NCI-H1105 treated with DMSO at 0.1 percent for 48 hours (cell line): ENCODE data around the gene TTC34.
"Not testable (repeated sequence)": the region's sequence is repeated elsewhere in the genome, so short reads cannot be mapped to it uniquely, and the experiment has no call there.

ENCODE experiments used
- DNase-seq: peaks from one replicate; lab custom pipeline; 2025; lab: John Stamatoyannopoulos, UW

The TTC34 gene

DNA sequence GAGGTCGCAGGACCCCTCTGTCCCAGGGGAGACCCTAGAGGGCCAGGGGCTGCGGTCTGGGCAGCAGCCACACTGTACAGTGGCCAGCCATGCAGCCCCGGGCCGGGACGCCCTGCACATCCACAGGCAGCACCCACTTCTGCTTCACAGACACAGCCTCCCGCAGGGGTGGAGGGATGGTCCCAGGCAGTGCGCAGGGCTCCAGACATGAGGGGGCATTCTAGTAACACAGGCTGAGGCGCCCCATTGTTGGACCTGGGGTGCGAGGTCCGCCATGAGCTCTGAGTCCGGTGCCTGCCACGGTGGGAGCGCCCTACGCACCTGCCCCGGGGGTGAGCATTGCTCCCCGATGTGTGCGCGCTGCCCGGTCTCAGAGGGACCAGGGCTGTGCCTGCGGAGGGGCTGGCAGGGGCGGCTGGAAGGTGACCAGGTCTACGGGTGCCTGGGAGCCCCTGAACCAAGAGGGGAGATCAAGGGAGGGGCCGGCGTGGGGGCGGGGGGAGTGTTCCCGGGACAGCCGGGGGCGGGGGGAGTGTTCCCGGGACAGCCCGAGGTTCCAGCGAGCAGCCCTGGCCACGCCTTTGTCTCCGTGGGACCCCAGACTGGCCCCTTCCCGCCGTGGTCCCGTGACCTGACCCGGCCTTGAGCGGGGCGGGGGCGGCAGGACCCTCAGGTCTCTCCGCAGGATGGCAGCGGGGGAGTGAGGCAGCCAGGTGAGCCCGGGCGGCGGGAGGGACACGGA lies 173.1 kb downstream of the TTC34 start:
- no peak for DNase-seq

DNA sequence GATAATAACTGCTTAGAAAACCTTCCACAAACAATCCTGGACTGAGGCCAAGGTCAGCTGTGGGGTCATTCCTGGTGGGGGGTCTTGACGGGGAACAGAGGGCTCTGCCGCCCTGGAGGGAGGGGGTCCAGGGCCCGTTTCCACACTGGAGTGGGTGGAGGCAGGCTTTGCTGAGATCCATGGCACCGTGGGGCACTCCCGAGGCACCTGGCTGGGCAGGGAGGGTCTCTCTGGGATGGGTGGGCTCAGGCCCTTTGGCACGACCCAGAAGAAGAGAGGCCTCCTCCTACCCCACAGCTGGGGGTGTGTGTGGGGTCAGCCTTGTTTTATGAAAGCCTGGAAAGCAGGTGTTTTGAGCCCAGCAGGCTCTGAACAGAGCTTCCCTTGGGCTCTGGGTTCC lies 173.7 kb downstream of the TTC34 start:
- no peak for DNase-seq

DNA sequence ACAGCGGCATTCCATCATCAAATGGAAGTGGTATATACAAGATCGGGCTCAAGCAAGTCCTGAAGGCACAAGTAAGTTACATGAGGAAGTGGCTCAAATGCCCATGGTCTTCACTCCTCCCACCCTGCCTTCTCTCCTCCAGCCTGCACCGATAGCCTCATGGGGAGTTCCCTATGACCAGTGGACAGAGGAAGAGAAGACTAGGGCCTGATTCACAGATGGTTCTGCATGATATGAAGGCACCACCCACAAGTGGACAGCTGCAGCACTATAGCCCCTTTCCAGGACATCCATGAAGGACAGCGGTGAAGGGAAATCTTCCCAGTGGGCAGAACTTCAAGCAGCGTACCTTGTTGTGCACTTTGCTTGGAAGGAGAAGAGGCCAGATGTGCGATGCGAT lies 175.7 kb downstream of the TTC34 start:
- DNase-seq = not testable (repeated sequence)

DNA sequence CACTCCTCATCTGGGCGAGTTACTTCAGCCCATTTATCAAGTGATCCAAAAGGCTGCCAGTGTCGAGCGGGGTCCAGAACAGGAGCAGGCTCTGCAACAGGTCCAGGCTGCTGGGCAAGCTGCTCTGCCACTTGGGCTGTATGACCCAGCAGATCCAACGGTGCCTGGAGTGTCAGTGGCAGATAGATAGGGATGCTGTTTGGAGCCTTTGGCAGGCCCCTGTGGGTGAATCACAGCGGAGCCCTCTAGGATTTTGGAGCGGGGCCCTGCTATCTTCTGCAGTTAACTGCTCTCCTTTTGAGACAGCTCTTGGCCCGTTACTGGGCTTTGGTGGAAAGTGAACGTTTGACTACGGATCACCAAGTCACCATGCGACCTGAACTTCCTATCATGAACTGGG lies 176.2 kb downstream of the TTC34 start:
- DNase-seq = no peak

GRCh38 chr1:2624735-2625300 lies 176.7 kb downstream of the TTC34 start:
- no peak for DNase-seq

DNA sequence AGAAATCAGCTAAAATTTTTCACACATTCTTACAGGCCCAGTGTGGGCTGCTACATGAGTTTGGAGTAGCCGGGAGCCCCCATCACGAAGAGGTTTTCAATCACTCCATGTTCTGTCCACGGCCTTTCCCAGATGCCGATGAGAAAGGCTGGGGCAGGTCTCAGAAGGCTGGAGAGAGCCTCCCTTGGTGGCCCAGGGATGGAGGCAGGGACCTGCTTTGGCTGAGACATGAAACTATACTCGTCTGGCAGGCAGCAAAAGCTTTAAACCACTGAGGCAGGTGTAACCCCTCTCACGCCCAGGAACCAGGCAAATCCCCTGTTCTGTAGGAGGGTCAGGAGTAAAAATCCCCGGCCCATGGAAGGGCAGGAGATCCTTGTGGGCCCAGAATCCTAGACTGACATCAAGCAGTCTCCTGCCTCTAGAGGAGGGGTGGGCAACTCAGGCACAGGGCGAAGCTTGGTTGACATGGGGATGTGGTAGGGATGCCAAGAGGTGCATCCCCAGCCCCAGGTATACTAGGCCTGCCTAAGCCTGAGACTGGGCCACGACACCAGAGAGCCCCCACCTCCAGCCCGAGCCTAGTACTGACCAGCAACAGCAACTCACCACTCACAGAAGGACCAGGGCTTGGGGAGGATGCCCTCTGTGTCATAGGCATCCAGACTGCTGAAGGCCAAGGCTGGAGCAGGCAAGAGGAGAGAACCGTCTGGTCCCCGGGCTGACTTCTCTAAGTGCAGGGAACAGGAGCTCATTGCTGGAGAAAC lies 177.7 kb downstream of the TTC34 start:
- DNase-seq = no peak

GRCh38 chr1:2617971-2618470 lies 183.5 kb downstream of the TTC34 start:
- no peak for DNase-seq

DNA sequence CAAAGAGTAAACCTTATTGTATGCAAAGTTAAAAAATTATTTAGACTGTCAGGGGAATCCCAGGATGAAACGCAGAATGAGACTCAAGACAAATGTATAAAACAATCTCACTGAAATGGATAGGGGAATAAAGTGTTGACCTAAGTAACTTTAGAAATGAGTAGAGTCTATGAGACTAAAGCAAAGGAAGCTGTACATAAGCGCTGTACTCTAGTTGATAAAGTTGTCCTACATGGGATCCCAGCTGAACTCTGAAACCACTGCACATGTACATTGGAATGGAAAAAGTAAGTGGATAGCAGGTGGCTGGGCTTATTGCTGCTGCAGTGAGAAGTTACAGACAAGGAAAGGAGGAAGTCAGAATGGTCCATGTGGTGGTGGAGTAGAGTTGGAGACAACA lies 187.3 kb downstream of the TTC34 start:
- DNase-seq = no peak

- DNase-seq = no peak
Measured at GRCh38 chr1:2612591-2613365, 188.7 kb downstream of the TTC34 start.

DNA sequence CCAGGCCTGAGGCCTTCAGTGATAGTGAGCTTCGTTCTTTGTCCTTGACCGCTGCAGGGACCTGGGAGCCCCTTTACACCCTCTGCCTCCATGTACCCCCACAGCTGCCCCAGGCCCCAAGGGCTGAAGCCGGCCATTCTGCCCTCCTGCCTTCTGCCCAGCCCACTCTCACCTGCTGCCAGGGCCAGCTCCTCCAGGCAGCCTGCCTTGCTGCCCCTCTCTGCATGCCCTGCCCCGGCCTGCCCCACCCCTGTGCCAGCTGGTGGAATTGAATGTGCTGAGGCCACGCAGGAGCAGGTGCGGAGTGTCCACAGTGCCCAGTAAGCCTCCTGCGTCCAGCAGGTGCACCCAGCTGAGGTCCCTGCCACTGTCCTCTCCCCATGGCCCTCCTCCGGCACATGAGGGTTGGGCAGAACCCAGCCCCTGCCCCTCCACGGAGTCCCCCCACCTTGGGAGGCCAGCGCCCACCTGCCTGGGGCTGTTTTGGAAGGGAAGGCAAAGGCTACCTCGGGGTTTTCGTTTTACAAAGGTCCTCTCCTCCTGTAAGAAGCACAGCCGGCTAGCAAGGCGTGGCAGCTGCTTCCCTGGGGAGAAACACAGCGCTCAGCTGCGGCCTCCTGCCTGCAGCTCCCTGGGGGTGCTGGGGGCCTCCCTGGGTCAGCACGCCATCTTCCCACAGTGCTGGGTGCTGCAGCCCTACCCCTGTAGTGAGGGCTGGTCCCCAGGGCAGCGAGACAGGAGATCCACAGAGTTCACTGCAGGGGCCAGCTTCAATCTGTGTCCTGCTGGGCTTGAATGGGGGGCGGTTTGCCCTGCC lies 189.7 kb downstream of the TTC34 start:
- no peak for DNase-seq

- DNase-seq = no peak
Measured at GRCh38 chr1:2611031-2611501, 190.4 kb downstream of the TTC34 start.

- no peak for DNase-seq
Measured at GRCh38 chr1:2610036-2610959, 191.2 kb downstream of the TTC34 start.

- DNase-seq = no peak
Measured at GRCh38 chr1:2609319-2610035, 192.0 kb downstream of the TTC34 start.

DNA sequence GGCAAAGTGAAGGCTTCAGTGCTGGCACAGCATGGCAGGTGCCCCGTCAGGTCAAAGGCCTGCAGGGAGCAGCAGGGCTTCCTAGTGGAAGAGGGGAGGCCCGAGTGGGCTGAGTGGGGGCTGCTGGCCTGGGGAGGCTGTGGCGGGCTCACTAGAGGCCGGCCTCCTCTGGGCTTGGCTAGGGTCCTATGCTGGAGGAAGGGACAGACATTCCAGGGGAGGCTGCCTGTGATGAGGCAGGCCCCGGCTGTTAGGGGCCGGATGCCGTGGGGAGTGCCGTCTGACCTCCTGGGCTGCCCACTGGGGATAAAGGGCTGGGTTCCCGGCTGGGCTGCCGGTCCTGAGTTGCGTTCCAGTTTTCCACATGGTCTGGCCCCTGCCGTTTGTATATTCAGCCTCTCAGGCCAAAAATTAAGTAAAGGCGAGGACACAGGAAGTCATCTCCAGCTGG lies 193.8 kb downstream of the TTC34 start:
- no peak for DNase-seq

GRCh38 chr1:2606881-2607621 lies 194.4 kb downstream of the TTC34 start:
- DNase-seq = no peak

GRCh38 chr1:2606396-2606880 lies 195.1 kb downstream of the TTC34 start:
- no peak for DNase-seq

- no peak for DNase-seq
Measured at GRCh38 chr1:2605509-2606395, 195.7 kb downstream of the TTC34 start.
